HAP-1 (cell line): ENCODE results near the gene ARHGAP10.

Experiments
- DNase-seq, 2 experiments: peaks; one replicate each; pipeline ENCODE4 v3.0.0-alpha.2; 2016 to 2020; ENCODE audit warnings: low spot score in 2 of 2
- H3K27me3 ChIP-seq: fragments of 250-450 bp; sonication (Bioruptor Pico); 2 replicates; pipeline ENCODE4 v1.5.1; 2020; ENCODE audit warnings: low read depth, mild to moderate bottlenecking, moderate library complexity
- H3K36me3 ChIP-seq: fragments of 250-450 bp; sonication (Bioruptor Pico); replicated peaks from 2 replicates; pipeline ENCODE4 v1.5.1; 2020; ENCODE audit warnings: mild to moderate bottlenecking
- H3K4me1 ChIP-seq: fragments of 250-450 bp; sonication (Bioruptor Pico); 2 replicates; pipeline ENCODE4 v1.5.1; 2020; ENCODE audit warnings: mild to moderate bottlenecking
- H3K4me3 ChIP-seq: fragments of 250-450 bp; sonication (Bioruptor Pico); 2 replicates; pipeline ENCODE4 v1.5.1; 2020; ENCODE audit warnings: mild to moderate bottlenecking, moderate library complexity
- H3K9me3 ChIP-seq: fragments of 250-450 bp; sonication (Bioruptor Pico); 2 replicates; pipeline ENCODE4 v1.5.1; 2020; ENCODE audit warnings: mild to moderate bottlenecking, moderate library complexity
- in situ Hi-C: fragments of 300-500 bp; cut with MboI; formaldehyde crosslinking; loops from 3 replicates; pipeline ENCODE4 v1.14.3; 2020; ENCODE audit warnings: low sequenced_read_pairs, inconsistent platforms, mixed read lengths

The ARHGAP10 gene

GRCh38 chr4:147802346-147802745 lies 70.5 kb downstream of the ARHGAP10 start:
- Histone ChIP-seq H3K4me3 (no peak overlapping the region), H3K27me3 (no peaks in the 10 kb centered on the region), H3K4me1 (peaks cover 8% of the 10 kb centered on the region), H3K9me3 (no peaks in the 10 kb centered on the region), H3K36me3 (no peaks in the 10 kb centered on the region)
- no peak for DNase-seq
- in situ Hi-C loops, result no loop called here

- in situ Hi-C loops, result no loop called here
- H3K4me1 ChIP-seq, result peaks cover 8% of the 10 kb centered on the region
- no peak for DNase-seq
- no peak overlapping the region for H3K4me3 ChIP-seq
- no peaks in the 10 kb centered on the region for H3K36me3 ChIP-seq
- no peaks in the 10 kb centered on the region for H3K9me3 ChIP-seq
- no peaks in the 10 kb centered on the region for H3K27me3 ChIP-seq
These were observed 74.1 kb downstream of the ARHGAP10 start for GRCh38 chr4:147805946-147806345.

GRCh38 chr4:147808447-147808846 lies 76.6 kb downstream of the ARHGAP10 start:
- DNase-seq, result no peak
- in situ Hi-C loops, result no loop called here
- no peak overlapping the region for H3K4me3 ChIP-seq
- H3K9me3 ChIP-seq, result no peaks in the 10 kb centered on the region
- no peaks in the 10 kb centered on the region for H3K27me3 ChIP-seq
- H3K36me3 ChIP-seq, result no peaks in the 10 kb centered on the region
- peaks cover 8% of the 10 kb centered on the region for H3K4me1 ChIP-seq

GRCh38 chr4:147809211-147809610 lies 77.3 kb downstream of the ARHGAP10 start:
- Histone ChIP-seq H3K4me1 (peaks cover 8% of the 10 kb centered on the region), H3K36me3 (no peaks in the 10 kb centered on the region), H3K27me3 (no peaks in the 10 kb centered on the region), H3K4me3 (no peak overlapping the region), H3K9me3 (no peaks in the 10 kb centered on the region)
- in situ Hi-C loops, result no loop called here
- no peak for DNase-seq

GRCh38 chr4:147811878-147812277 lies 80.0 kb downstream of the ARHGAP10 start:
- Histone ChIP-seq H3K36me3 (no peaks in the 10 kb centered on the region), H3K9me3 (no peaks in the 10 kb centered on the region), H3K27me3 (no peaks in the 10 kb centered on the region), H3K4me3 (no peak overlapping the region), H3K4me1 (no peaks in the 10 kb centered on the region)
- no peak for DNase-seq
- in situ Hi-C loops, result no loop called here

- H3K36me3 ChIP-seq, result no peaks in the 10 kb centered on the region
- no peaks in the 10 kb centered on the region for H3K4me1 ChIP-seq
- no peak for DNase-seq
- no peak overlapping the region for H3K4me3 ChIP-seq
- H3K9me3 ChIP-seq, result no peaks in the 10 kb centered on the region
- in situ Hi-C loops, result no loop called here
- no peaks in the 10 kb centered on the region for H3K27me3 ChIP-seq
These were observed 81.4 kb downstream of the ARHGAP10 start for GRCh38 chr4:147813109-147813773.

GRCh38 chr4:147813973-147814372 lies 82.1 kb downstream of the ARHGAP10 start:
- DNase-seq, result no peak
- in situ Hi-C loops, result no loop called here
- no peaks in the 10 kb centered on the region for H3K9me3 ChIP-seq
- no peaks in the 10 kb centered on the region for H3K27me3 ChIP-seq
- H3K4me3 ChIP-seq, result no peak overlapping the region
- no peaks in the 10 kb centered on the region for H3K36me3 ChIP-seq
- no peaks in the 10 kb centered on the region for H3K4me1 ChIP-seq

GRCh38 chr4:147814376-147814775 lies 82.5 kb downstream of the ARHGAP10 start:
- Histone ChIP-seq H3K4me3 (no peak overlapping the region), H3K27me3 (no peaks in the 10 kb centered on the region), H3K4me1 (no peaks in the 10 kb centered on the region), H3K36me3 (no peaks in the 10 kb centered on the region), H3K9me3 (no peaks in the 10 kb centered on the region)
- DNase-seq, result no peak
- in situ Hi-C loops, result no loop called here

- Histone ChIP-seq H3K27me3 (no peaks in the 10 kb centered on the region), H3K4me3 (no peak overlapping the region), H3K4me1 (no peaks in the 10 kb centered on the region), H3K9me3 (no peaks in the 10 kb centered on the region), H3K36me3 (no peaks in the 10 kb centered on the region)
- DNase-seq, result no peak
- in situ Hi-C loops, result no loop called here
These were observed 83.9 kb downstream of the ARHGAP10 start for GRCh38 chr4:147815741-147816140.

GRCh38 chr4:147816382-147817254 lies 84.7 kb downstream of the ARHGAP10 start:
- Histone ChIP-seq H3K36me3 (no peaks in the 10 kb centered on the region), H3K9me3 (no peaks in the 10 kb centered on the region), H3K4me1 (no peaks in the 10 kb centered on the region), H3K27me3 (no peaks in the 10 kb centered on the region), H3K4me3 (no peak overlapping the region)
- no peak for DNase-seq
- in situ Hi-C loops, result no loop called here

GRCh38 chr4:147820975-147821374 lies 89.1 kb downstream of the ARHGAP10 start:
- DNase-seq, result no peak
- no peaks in the 10 kb centered on the region for H3K4me1 ChIP-seq
- H3K27me3 ChIP-seq, result no peaks in the 10 kb centered on the region
- H3K4me3 ChIP-seq, result no peak overlapping the region
- no peaks in the 10 kb centered on the region for H3K9me3 ChIP-seq
- in situ Hi-C loops, result no loop called here
- H3K36me3 ChIP-seq, result no peaks in the 10 kb centered on the region

GRCh38 chr4:147821555-147821954 lies 89.7 kb downstream of the ARHGAP10 start:
- DNase-seq, result no peak
- H3K36me3 ChIP-seq, result no peaks in the 10 kb centered on the region
- no peaks in the 10 kb centered on the region for H3K27me3 ChIP-seq
- in situ Hi-C loops, result no loop called here
- no peaks in the 10 kb centered on the region for H3K9me3 ChIP-seq
- H3K4me1 ChIP-seq, result no peaks in the 10 kb centered on the region
- H3K4me3 ChIP-seq, result no peak overlapping the region

GRCh38 chr4:147822128-147822527 lies 90.2 kb downstream of the ARHGAP10 start:
- Histone ChIP-seq H3K27me3 (no peaks in the 10 kb centered on the region), H3K36me3 (no peaks in the 10 kb centered on the region), H3K9me3 (no peaks in the 10 kb centered on the region), H3K4me1 (no peaks in the 10 kb centered on the region), H3K4me3 (no peak overlapping the region)
- in situ Hi-C loops, result no loop called here
- DNase-seq, result no peak

GRCh38 chr4:147823130-147823529 lies 91.2 kb downstream of the ARHGAP10 start:
- in situ Hi-C loops, result no loop called here
- no peak overlapping the region for H3K4me3 ChIP-seq

More at GRCh38 chr4:147823130-147823529, 91.2 kb downstream of the ARHGAP10 start:
- H3K27me3 ChIP-seq, result no peaks in the 10 kb centered on the region
- no peaks in the 10 kb centered on the region for H3K9me3 ChIP-seq
- H3K36me3 ChIP-seq, result no peaks in the 10 kb centered on the region
- no peak for DNase-seq
- no peaks in the 10 kb centered on the region for H3K4me1 ChIP-seq
